Omental fat pad (tissue), 4 donors: ENCODE results near the gene EFCAB8. TPM values are rescaled to one million over a fixed set of nuclear protein-coding genes. Genes with fewer than 3 reads are reported as not detected.

Experiments
- ATAC-seq: fragments of 150-250 bp; one replicate; pipeline ENCODE4 v1.9.1; 2016; ENCODE audit warnings: mild to moderate bottlenecking, moderate library complexity; ENCODE audit not compliant: low FRiP score
- DNase-seq: peaks from one replicate; pipeline ENCODE4 v3.0.0-alpha.2; 2019; ENCODE audit warnings: low spot score
- total RNA-seq, 4 donors: library from RNA; depleted of rRNA; stranded (reverse); fragments of >200 nt; gene quantifications; one replicate each; pipeline ENCODE4 v1.1.0, GENCODE V29; 2016
- TF ChIP-seq, protein P1 (sequence below), 3 donors: fragments of 450-650 bp; IDR thresholded peaks; one replicate each; pipeline ENCODE4 v1.5.1; 2016 to 2017; ENCODE audit warnings: antibody characterized with exemption in 3 of 3, mild to moderate bottlenecking in 3 of 3, moderate library complexity in 2 of 3

Gene EFCAB8
- total RNA-seq, 4 donors from 2014 or later = 0.24 TPM; not detected in 3

DNA sequence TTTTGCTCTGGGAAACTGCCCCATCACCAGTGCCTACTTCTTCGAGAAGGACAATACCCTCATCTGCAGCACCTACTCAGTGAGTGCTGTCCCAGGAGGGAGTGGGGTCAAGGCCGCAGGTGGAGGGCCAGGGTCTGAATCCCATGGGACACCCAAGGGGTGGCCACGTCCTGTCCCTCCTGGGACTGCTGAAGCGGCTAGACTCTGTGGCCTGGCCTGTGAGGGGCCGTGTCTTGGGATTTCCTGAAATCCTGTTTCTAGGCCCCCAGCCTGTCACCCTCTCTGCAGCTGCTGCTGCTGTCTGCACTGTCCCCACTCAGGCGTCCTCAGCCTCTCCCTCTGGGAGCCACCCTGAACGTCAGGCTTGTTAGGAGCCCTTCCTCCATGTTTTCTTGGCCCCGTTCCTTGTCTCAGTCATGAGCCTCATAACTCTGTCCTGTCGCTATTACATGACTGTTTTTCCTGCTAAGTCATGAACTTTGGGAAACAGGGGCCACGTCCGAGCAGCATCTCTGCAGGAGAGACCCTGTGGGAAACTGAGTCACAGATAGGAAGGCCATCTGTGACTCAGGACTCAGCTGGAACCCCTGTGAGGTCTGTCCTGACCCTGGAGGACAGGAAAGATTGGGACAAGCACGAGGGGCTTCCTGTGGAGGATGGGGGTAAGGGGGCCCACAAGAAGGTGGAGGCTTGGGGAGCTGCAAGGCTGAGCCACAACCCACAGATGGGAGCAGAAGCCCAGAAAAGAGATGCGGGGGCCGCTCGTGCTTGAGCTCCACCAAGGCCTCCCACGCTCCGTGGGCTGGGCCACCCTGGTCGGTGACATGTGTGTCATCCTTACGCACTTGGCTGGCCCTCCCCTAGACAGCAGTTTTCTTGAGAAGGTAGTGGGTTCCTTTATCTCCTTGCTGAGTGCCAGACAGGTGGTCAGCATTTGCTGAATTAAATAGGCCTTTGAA, 49.9 kb downstream of the EFCAB8 start:
- TF ChIP-seq, protein P1, sequence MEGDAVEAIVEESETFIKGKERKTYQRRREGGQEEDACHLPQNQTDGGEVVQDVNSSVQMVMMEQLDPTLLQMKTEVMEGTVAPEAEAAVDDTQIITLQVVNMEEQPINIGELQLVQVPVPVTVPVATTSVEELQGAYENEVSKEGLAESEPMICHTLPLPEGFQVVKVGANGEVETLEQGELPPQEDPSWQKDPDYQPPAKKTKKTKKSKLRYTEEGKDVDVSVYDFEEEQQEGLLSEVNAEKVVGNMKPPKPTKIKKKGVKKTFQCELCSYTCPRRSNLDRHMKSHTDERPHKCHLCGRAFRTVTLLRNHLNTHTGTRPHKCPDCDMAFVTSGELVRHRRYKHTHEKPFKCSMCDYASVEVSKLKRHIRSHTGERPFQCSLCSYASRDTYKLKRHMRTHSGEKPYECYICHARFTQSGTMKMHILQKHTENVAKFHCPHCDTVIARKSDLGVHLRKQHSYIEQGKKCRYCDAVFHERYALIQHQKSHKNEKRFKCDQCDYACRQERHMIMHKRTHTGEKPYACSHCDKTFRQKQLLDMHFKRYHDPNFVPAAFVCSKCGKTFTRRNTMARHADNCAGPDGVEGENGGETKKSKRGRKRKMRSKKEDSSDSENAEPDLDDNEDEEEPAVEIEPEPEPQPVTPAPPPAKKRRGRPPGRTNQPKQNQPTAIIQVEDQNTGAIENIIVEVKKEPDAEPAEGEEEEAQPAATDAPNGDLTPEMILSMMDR (IDR thresholded peaks at IDR 0.05) = no peak
- ATAC-seq (no peak), DNase-seq (no peak)

DNA sequence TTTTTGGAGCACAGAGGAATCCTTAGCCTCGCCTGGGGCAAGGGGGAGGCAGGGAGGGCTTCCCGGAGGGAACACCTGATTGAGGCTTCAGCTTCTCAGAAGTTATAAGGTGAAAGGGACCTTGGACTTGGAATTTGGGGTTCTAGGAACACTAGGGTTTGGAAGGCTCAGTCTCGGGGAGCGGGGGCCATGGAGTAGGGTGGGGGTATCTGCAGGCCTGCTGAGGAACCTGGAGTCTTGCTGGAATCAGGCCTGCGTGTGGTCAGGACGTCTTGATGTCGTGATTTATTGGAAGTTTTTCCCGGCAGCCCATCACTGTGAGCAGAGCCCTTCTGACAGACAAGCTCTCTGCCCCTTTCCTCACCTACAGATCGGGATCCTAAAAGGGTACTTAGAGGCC, 50.7 kb downstream of the EFCAB8 start:
- ATAC-seq (no peak), DNase-seq (no peak)
- TF ChIP-seq, protein P1 (IDR thresholded peaks at IDR 0.05) = no peak

DNA sequence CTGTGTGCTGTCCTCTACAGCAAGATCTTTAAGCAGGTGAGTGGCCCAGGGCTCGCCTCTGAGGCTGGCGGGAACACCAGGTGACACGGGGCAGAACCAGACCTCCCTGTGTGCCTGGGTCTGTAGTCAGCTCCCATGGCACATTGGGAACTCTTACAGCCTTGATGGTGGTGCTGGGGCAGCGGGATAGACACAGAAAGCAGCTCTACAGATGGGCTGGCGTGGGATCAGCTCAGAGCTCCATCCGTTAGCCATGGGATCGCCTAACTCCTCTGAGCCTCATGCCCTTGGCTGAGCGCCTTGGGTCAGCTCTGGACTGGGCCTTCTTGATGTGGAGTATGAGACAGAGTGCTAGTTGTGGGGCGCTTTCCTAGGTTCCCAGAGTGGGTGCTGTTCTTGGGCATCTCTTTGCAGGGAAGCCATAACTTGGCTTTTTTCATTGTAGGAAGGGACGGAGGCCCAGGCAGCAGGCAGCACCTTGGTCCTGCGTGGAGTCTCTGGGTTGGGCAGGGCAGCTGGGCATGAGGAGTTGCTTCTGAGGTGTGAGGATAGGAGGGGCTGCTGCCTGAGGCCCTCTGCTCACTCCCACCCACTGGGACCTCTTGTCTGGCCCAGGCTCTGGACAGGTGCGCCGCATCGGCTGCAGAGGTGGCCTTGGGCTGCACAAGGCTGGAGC, 51.3 kb downstream of the EFCAB8 start:
- ATAC-seq (no peak), DNase-seq (no peak)
- TF ChIP-seq, protein P1 (IDR thresholded peaks at IDR 0.05) = no peak

DNA sequence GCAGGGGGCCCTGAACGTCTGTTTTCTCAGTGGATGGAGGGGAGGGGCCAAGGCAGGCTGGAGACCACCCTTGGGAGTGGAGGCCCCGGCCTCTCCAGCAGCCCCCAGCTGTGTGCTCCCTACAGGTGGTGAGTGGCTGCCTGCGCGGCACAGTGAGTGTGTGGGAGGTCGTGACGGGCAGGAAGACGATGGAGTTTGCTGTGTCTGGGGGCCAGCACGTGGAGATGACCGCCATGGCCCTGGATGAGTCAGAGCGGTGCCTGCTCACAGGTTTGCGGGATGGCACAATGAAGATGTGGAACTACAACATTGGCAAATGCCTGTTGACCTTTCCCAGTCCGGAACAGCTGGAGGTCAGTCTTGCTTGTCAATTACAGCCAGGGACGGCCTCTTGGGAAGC, 52.6 kb downstream of the EFCAB8 start:
- DNase-seq = no peak
- TF ChIP-seq, protein P1 (IDR thresholded peaks at IDR 0.05) = no peak
- no peak for ATAC-seq

DNA sequence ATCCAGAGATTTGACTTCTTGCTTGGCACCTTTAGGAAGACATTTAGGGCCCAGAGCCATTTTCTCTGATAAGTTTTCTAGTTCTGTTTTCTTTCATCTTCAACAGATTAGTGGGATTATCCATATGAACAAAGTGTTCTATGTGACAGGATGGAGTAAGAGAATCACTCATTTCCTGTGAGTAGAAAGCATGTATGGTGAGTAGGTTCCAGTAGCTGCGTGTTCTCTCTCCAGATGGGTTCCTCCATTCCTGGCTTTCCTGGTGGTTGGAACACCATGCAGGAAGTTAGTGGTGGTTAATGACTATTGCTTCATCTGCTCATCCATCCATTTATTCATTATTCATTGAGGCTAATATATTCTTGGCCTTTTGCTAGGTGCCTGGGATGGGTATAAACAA, 54.0 kb downstream of the EFCAB8 start:
- ATAC-seq = no peak
- no peak for DNase-seq
- TF ChIP-seq, protein P1 (IDR thresholded peaks at IDR 0.05) = no peak

DNA sequence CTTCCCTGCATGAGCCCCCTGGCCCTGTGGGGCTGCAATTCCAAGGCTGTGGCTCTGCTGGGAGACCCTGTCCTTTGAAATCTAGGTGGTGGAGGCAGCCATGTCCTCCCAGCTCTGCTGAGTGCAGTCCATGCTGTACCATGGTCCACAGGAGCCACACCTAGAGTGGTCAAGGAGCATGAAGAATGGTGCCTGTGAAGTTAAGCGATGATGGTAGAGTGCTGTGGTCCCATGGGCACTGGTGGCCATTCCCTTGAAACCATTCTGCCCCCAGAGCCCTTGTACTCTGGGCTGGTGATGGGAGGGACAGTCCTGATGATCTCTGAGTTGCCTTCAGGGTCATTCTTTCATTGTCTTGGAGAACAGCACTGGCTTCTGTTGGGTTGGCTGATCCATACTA, 55.3 kb downstream of the EFCAB8 start:
- TF ChIP-seq, protein P1 (IDR thresholded peaks at IDR 0.05) = no peak
- DNase-seq (no peak), ATAC-seq (no peak)
